GM21528 (cell line): Measurements from ENCODE around the gene CTIF.

ENCODE experiments used
- ATAC-seq: cut with Tn5 transposase; IDR thresholded peaks from one replicate; pipeline ENCODE4 v1.9.1; 2021; ENCODE audit warnings: mild to moderate bottlenecking, moderate library complexity; ENCODE audit not compliant: unreplicated experiment, low FRiP score

CTIF gene

DNA sequence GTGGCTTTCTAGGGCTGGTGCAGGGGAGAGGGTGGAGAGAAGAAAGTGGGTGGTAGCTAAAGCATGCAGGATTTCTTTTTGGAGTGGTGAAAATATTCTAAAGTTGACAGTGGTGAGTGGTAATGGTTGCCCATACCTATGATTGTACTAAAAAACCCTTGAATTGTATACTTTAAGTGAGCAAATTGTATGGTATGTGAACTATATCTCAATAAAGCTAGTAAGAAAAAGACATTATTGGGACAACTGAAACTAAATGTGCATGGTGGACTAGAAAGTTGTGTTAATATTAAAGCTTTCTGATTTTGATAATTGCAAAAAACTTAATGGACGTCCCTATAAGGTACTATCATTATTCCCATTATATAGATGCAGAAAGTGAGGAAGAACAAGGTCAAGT is 361.6 kb downstream of the CTIF start:
- no peak for ATAC-seq

DNA sequence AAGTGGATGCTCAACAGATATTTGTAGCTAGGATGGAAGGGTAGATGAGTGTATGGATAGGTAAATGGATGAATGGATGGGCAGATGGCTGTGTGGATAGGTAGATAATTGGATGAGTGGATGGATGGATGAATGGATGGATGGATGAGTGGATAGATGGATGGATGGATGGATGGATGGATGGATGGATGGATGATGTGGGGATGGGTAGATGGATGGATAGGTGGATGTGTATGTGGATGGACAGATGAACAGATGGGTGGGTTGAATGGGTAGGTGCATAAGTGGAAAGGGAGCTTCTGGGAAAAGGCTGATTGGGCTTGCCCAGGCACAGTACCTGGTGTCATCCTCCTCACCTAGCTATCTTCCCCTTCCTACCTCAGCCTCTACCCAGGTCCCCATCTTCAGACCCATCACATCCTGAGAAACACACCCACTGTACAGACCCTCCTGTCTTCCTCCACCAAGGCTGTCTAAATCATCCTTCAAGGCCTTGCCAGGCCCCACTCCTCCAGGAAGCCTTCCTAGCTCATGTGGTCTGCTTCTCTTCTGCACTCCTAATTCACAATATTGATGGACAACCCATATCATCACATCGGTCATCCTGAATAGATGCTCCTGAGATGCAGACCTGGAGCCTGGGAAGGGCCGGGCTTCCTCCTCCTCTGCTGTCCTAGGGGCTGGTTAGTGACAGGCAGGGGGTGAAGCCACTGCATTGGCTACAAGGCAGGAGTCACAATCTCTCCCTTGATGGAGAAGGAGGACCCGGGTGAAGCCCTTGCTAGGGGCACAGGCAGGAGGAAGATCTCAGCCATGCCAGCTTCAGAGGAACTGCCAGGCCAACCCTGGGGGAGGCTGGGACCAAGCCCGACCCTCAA is 362.6 kb downstream of the CTIF start:
- no peak for ATAC-seq

DNA sequence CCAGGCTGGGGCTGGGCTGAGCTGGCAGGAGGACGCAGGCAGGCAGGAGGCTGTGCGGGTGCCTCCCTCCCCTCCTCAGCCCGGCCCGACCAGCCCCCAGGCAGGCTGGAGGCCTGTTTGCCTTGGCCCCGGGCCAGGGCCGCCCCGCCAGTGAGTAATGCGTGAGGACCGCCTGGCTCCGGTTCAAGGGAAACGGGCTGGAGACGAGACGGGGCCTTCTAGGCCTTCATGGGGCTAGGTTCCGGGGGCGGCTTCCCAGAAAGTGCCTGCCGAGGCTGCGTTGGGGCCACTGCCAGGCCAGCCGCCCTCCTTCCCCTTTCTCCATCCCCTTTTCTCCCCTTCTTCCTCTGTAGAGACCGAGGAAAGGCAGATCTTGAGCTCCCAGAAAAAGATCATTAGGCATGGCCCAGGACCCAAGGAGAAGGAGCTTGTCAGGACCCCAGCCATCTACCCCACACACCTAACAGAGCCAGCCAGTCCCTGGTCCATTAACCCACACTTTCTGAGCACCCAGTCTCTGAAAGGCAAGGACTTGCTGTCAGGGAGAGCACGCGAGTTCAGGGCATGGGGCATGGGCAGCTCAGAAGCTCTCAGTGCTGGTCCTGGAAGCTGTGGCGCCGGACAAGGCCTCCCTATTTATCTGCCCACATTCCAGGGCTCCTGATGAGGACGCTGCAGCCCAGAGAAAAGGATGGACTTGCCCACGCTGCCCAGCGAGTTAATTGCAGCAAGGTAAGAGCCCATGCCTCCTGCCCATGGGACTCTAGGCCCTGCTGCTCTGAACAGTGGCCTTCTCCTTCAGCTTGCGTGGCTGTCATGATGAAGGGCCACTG is 363.4 kb downstream of the CTIF start:
- no peak for ATAC-seq

DNA sequence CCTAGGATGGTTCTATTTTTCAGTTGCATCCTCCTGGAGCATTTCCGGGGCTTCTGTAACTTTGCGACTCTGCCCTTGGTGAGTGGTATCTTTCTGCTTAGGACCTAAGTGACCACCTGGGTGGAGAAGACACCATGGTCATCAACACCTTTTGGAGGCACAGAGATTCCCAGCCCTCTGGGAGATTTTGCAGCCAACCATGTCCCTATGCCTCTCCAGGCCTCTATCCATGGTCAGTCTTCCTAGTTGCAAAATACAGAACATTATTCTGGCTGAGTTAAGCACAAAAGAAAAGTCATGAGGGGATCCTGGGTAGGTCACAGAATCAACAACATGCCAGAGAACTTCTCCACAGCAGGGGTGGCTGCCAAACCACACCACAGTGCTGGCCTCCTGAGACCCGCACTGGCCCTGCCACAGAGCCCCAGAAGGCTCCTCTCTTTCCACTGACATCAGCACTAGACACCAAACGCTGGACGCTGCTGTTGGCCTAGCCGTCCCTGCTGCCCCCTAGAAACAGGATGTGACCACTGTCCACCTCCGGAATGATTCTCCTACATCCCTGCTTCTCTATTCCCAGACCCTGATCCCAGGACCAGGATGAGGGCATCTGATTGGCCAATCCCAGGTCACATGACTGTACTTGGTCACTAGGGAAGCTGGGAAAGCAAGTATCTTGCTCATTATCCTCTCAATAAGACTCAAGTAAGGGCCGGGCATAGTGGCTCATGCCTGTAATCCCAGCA is 364.2 kb downstream of the CTIF start:
- no peak for ATAC-seq

DNA sequence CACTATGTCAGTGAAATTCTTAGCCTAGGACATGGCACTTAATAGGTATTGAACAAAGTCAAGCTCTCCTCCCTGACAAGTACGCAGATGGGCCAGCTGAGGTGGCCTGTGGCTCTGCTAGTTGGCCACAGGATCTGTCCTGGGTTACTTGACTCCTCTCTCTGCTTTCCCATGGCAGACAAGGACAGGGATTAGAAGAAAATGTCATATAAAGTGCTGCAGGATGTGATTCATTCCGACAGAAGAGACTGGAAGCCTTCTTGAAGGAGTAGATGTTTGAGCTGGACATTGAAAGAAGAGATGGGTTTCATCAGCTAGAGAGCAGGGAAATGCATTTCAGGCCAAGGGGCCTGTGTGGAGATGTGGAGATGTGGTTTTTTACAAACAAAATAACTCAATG is 365.3 kb downstream of the CTIF start:
- no peak for ATAC-seq

DNA sequence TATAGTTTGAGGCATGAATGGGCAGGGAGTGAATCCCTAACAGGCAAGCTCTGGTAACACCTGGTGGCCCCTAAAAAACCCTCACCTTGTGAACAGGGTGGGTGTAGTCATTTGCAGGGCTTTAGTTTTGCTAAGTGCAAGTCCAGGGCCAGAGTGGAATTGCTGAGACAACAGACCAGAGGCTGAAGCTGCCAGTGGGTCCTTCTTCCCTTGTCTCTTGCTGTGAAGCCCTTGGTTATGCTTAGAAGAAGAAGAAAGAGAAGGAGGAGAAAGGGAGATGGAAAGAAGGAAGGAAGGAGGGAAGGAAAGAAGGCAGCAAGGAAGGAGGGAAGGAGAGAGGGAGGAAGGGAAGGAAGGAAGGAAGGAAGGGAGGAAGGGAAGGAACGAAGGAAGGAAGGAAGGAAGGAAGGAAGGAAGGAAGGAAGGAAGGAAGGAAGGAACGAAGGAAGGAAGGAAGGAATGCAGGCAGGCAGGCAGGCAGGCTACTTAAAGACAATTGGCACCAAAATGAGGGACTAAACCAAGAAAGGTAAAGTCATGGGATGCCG is 366.1 kb downstream of the CTIF start:
- no peak for ATAC-seq

DNA sequence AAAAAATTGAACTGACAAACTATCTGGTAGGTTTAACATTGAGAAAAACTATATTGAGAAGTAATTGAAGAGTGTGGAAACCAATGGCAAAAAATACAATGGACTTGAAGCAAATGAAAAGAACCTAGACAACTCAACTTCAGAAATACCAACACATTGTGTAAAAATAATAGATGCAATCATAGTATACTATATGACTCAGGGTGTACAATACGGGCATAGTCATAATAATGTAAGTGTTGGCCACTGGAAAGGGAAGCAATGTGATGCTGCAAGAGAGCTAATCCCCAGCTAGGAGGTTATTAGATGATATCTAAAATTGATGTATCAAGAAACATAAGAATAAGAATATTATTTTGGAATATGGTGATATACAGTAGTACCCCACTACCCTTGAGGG is 366.7 kb downstream of the CTIF start:
- no peak for ATAC-seq

DNA sequence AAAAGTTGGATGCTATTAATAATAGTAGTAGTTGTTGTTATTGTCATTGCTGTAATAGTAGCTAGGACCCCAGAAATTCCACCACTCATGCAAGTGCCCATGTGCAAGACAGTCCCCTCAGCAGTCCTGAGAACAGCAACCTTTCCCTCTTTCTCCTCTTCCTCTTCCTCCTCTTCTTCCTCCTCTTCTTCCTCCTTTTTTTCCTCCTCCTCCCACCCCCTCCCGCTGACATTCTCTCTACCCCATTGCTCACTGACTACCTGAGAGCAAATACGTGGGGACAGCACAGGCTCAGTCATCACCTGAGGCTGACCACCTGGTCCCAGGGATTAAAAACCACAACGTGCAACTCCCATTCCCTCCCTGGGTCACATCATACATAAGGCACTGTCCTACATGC is 370.1 kb downstream of the CTIF start:
- ATAC-seq, result no peak

DNA sequence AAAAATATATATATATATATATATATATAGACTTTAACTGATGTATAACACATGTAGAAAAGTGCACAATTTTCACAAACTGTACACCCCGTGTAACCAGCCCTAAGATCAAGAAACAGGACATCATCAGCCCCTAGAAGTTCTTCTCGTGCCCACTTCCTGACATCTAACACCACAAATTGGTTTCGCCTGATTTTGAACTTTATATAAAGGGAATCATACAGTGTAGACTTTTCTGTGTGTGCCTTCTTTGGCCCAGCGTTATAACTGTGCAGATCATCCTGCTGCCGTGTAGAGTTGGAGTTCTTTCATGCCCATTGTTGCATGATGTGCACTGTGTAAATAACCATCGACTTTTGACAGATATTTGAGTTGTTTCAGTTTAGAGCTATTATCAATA is 370.9 kb downstream of the CTIF start:
- no peak for ATAC-seq

DNA sequence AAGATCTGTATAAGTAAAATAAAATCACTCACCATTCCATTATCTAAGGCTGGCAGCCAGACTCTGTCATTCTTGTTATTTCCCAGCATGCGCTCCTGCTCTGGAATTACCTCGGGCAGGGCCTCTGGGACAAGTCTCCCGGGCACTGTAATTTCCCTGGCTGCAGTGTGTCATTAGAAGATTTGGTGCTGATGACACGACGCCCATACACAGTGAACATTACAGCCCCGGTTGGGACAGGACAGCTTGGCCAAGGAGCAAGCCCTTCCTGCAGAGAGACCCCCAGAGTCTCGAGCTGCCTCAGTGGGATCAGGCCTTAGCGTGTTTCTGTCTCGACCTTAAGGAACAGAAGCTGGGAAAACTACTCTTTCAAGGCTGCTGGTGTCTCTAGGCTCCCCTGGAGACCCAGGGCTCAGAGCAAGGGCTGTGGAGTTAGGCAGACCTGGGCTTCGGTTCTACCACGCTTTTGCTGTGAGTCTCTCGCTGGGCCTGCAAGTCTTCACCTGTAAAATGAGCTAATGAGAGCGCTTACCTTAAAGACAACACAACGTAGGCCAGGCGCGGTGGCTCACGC is 372.2 kb downstream of the CTIF start:
- no peak for ATAC-seq
